ENCODE results near the gene MBP. TPM values are rescaled to one million over a fixed set of nuclear protein-coding genes. Genes with fewer than 3 reads are reported as not detected.

The MBP gene
- total and polyA plus RNA-seq, 2 donors (not counting 1 experiment from before 2014, with no cell fraction given): 2.3 to 3.6 TPM

- no peaks in the 10 kb centered on the region for H4K20me1 ChIP-seq (ENCODE audit: control insufficient read depth, extremely low read depth, insufficient read depth, low read length)
- H3K27me3 ChIP-seq (ENCODE audit: control insufficient read depth, insufficient read depth, low read length): no peaks in the 10 kb centered on the region
- no peaks in the 10 kb centered on the region for H3K36me3 ChIP-seq (ENCODE audit: control insufficient read depth, insufficient read depth, low read length)
- no peaks in the 10 kb centered on the region for H3K9me3 ChIP-seq (ENCODE audit: control insufficient read depth, insufficient read depth, low read depth, low read length)
- H2AFZ ChIP-seq (ENCODE audit: low read length): no peak overlapping the region
- H3K4me2 ChIP-seq (ENCODE audit: extremely low read depth, insufficient read depth, low read length): no peak overlapping the region
- H3K4me3 ChIP-seq (replicated peaks in 1 of 4; ENCODE audit: control extremely low read depth in 1 of 4, insufficient read depth in 1 of 4, low read depth in 3 of 4, low read length in 4 of 4): no peak overlapping the region
- no peak for DNase-seq (ENCODE audit: low read depth in 2 of 2)
- peaks cover 34% of the 10 kb centered on the region for H3K4me1 ChIP-seq (ENCODE audit: control insufficient read depth, extremely low read depth, insufficient read depth, low read length)
- no peaks in the 10 kb centered on the region for H3K79me2 ChIP-seq (ENCODE audit: control insufficient read depth, insufficient read depth, low read length)
- TF ChIP-seq EZH2 (IDR thresholded peaks at IDR 0.05; ENCODE audit: low read length, missing control alignments) (no peak), CTCF (conservative IDR thresholded peaks at IDR 0.05 in 1 of 2, IDR thresholded peaks at IDR 0.05 in 1 of 2; ENCODE audit: low read depth in 1 of 2, low read length in 2 of 2) (no peak)
- no peak overlapping the region for H3K9ac ChIP-seq (ENCODE audit: insufficient read depth, low read length)
- peak overlapping the region; percentile 77 for H3K27ac ChIP-seq (ENCODE audit: insufficient read depth, low read length)
Observed at GRCh38 chr18:77066689-77067088, 65.9 kb downstream of the MBP start.

- peaks cover 29% of the 10 kb centered on the region for H3K4me1 ChIP-seq (ENCODE audit: control insufficient read depth, extremely low read depth, insufficient read depth, low read length)
Observed at GRCh38 chr18:77066101-77066500, 66.5 kb downstream of the MBP start.

GRCh38 chr18:77065221-77065981 is 67.2 kb downstream of the MBP start:
- TF ChIP-seq CTCF (conservative IDR thresholded peaks at IDR 0.05 in 1 of 2, IDR thresholded peaks at IDR 0.05 in 1 of 2; ENCODE audit: low read depth in 1 of 2, low read length in 2 of 2) (no peak), EZH2 (IDR thresholded peaks at IDR 0.05; ENCODE audit: low read length, missing control alignments) (no peak)
- no peak overlapping the region for H3K4me3 ChIP-seq (replicated peaks in 1 of 4; ENCODE audit: control extremely low read depth in 1 of 4, insufficient read depth in 1 of 4, low read depth in 3 of 4, low read length in 4 of 4)
- H3K9me3 ChIP-seq (ENCODE audit: control insufficient read depth, insufficient read depth, low read depth, low read length): no peaks in the 10 kb centered on the region
- H3K36me3 ChIP-seq (ENCODE audit: control insufficient read depth, insufficient read depth, low read length): no peaks in the 10 kb centered on the region
- H3K27ac ChIP-seq (ENCODE audit: insufficient read depth, low read length): peak overlapping the region; percentile 77
- H4K20me1 ChIP-seq (ENCODE audit: control insufficient read depth, extremely low read depth, insufficient read depth, low read length): no peaks in the 10 kb centered on the region
- H3K27me3 ChIP-seq (ENCODE audit: control insufficient read depth, insufficient read depth, low read length): no peaks in the 10 kb centered on the region
- no peak overlapping the region for H2AFZ ChIP-seq (ENCODE audit: low read length)
- peaks cover 27% of the 10 kb centered on the region for H3K4me1 ChIP-seq (ENCODE audit: control insufficient read depth, extremely low read depth, insufficient read depth, low read length)
- no peaks in the 10 kb centered on the region for H3K79me2 ChIP-seq (ENCODE audit: control insufficient read depth, insufficient read depth, low read length)
- H3K4me2 ChIP-seq (ENCODE audit: extremely low read depth, insufficient read depth, low read length): peak overlapping the region; percentile 14
- peak; percentile 90 to 98 for DNase-seq (ENCODE audit: low read depth in 2 of 2)
- no peak overlapping the region for H3K9ac ChIP-seq (ENCODE audit: insufficient read depth, low read length)

More at GRCh38 chr18:77066101-77066500, 66.5 kb downstream of the MBP start:
- H3K36me3 ChIP-seq (ENCODE audit: control insufficient read depth, insufficient read depth, low read length): no peaks in the 10 kb centered on the region
- no peak overlapping the region for H3K4me2 ChIP-seq (ENCODE audit: extremely low read depth, insufficient read depth, low read length)
- H4K20me1 ChIP-seq (ENCODE audit: control insufficient read depth, extremely low read depth, insufficient read depth, low read length): no peaks in the 10 kb centered on the region
- no peaks in the 10 kb centered on the region for H3K27me3 ChIP-seq (ENCODE audit: control insufficient read depth, insufficient read depth, low read length)
- H3K79me2 ChIP-seq (ENCODE audit: control insufficient read depth, insufficient read depth, low read length): no peaks in the 10 kb centered on the region
- no peak overlapping the region for H2AFZ ChIP-seq (ENCODE audit: low read length)
- H3K4me3 ChIP-seq (replicated peaks in 1 of 4; ENCODE audit: control extremely low read depth in 1 of 4, insufficient read depth in 1 of 4, low read depth in 3 of 4, low read length in 4 of 4): no peak overlapping the region
- no peak overlapping the region for H3K9ac ChIP-seq (ENCODE audit: insufficient read depth, low read length)
- no peaks in the 10 kb centered on the region for H3K9me3 ChIP-seq (ENCODE audit: control insufficient read depth, insufficient read depth, low read depth, low read length)
- DNase-seq (ENCODE audit: low read depth in 2 of 2): no peak
- TF ChIP-seq CTCF (conservative IDR thresholded peaks at IDR 0.05 in 1 of 2, IDR thresholded peaks at IDR 0.05 in 1 of 2; ENCODE audit: low read depth in 1 of 2, low read length in 2 of 2) (no peak), EZH2 (IDR thresholded peaks at IDR 0.05; ENCODE audit: low read length, missing control alignments) (no peak)
- peak overlapping the region; percentile 77 for H3K27ac ChIP-seq (ENCODE audit: insufficient read depth, low read length)
